ENCODE measurements around the gene KRT82. TPM values are rescaled to one million over a fixed set of nuclear protein-coding genes. Genes with fewer than 3 reads are reported as not detected.

Gene KRT82
- total and polyA plus RNA-seq, 2 of the 8 experiments (the other 6 are each of a cell fraction or from before 2014, with no cell fraction given): not detected

DNA sequence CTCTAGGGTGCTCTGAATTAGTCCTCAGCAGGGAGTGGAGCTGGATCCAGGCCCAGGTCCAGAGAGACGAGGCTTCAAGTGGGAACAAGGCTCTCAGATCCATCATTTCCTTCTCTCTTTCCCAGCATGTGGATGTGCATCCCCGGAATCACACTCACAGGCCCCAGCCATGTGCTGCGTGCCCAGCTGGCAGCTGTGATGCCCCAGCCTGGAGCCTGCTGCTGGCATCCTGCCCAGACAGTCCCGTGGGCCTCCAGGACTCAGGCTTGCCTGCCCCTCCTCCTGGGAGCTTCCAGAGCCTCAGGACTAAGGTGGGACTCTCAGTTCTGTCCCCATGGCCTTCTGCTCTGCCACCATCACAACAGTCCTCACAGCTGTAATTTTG, 14.5 kb downstream of the KRT82 start:
- Histone ChIP-seq H3K36me3 (ENCODE audit: control insufficient read depth in 2 of 4, insufficient read depth in 4 of 4, low read length in 3 of 4) (no peaks in the 10 kb centered on the region), H3K79me1 (ENCODE audit: low read depth, low read length) (no peaks in the 10 kb centered on the region; the same call in 1 of the 2 replicates), H3K23ac (ENCODE audit: insufficient read length) (no peak overlapping the region), H3K4me1 (replicated peaks in 1 of 4; ENCODE audit: control insufficient read depth in 3 of 4, insufficient read depth in 4 of 4, low read length in 3 of 4) (peaks cover 0 to 7% (median 1%) of the 10 kb centered on the region in 4 experiments; a peak in 2 of 7 replicates), H3K18ac (ENCODE audit: extremely low read depth, low read length) (no peak overlapping the region), H3K9ac (replicated peaks in 1 of 4; ENCODE audit: extremely low read depth in 1 of 4, low read depth in 3 of 4, low read length in 3 of 4) (no peak overlapping the region), H4K91ac (replicated peaks; ENCODE audit: insufficient read length, low read length) (no peak overlapping the region), H2AK5ac (ENCODE audit: low read depth, low read length) (no peak overlapping the region), H2BK120ac (replicated peaks; ENCODE audit: low read depth, low read length) (no peak overlapping the region), H2AFZ (ENCODE audit: low read length) (no peak overlapping the region), H3K4me2 (ENCODE audit: insufficient read depth in 1 of 2, low read depth in 2 of 2, low read length in 2 of 2) (no peak overlapping the region), H4K20me1 (replicated peaks in 1 of 2; ENCODE audit: control insufficient read depth in 1 of 2, insufficient read depth in 2 of 2, low read length in 2 of 2) (no peaks in the 10 kb centered on the region), H3K27me3 (replicated peaks in 1 of 4; ENCODE audit: control insufficient read depth in 3 of 4, extremely low read depth in 1 of 4, insufficient read depth in 3 of 4, low read length in 3 of 4) (peaks cover 0 to 4% (median 0%) of the 10 kb centered on the region in 4 experiments; a peak in 1 of 7 replicates), H2BK20ac (ENCODE audit: low read length) (no peak overlapping the region), H4K5ac (ENCODE audit: insufficient read length, low read depth, low read length) (no peak overlapping the region), H3K14ac (ENCODE audit: insufficient read length) (no peak overlapping the region), H3K79me2 (ENCODE audit: control insufficient read depth in 1 of 2, insufficient read depth in 2 of 2, low read length in 2 of 2) (no peaks in the 10 kb centered on the region), H3K27ac (ENCODE audit: low read depth, low read length) (no peak overlapping the region), H4K8ac (ENCODE audit: extremely low read depth, insufficient read depth, low read length) (peak overlapping the region; percentile 23; the same call in 1 of the 2 replicates), H3K4me3 (ENCODE audit: extremely low read depth in 1 of 4, insufficient read depth in 2 of 4, low read depth in 3 of 4, low read length in 4 of 4) (no peak overlapping the region), H2BK5ac (ENCODE audit: low read depth, low read length) (no peak overlapping the region), H3K4ac (replicated peaks; ENCODE audit: insufficient read length, low read depth, low read length) (no peak overlapping the region), H3K56ac (replicated peaks; ENCODE audit: insufficient read length, low read depth, low read length) (no peak overlapping the region), H2BK12ac (ENCODE audit: low read depth, low read length) (no peak overlapping the region), H3K9me3 (ENCODE audit: insufficient read depth in 2 of 2, low read depth in 1 of 2, low read length in 1 of 2) (no peaks in the 10 kb centered on the region), H3K23me2 (ENCODE audit: low read depth, low read length) (no peaks in the 10 kb centered on the region), H2BK15ac (ENCODE audit: low read length) (no peak overlapping the region)
- 75% methylated on average over 4 of the region's 4 CpGs; no CpG with 5 or more reads in 1 of the 2 experiments for WGBS, 2 experiments (ENCODE audit: extremely low coverage in 1 of 2, insufficient coverage in 1 of 2, insufficient read length in 1 of 2, insufficient replicate concordance in 2 of 2, low coverage in 1 of 2, low lambda C conversion rate in 2 of 2, missing lambda C conversion rate in 1 of 2)
- DNase-seq (ENCODE audit: low read depth in 1 of 2, low spot score in 2 of 2) (no peak), FAIRE-seq (no peak)
- ChIA-PET CTCF (ENCODE audit: partially characterized antibody) (interaction anchor here (0.6 to 11.3 kb wide), 61 partner anchors 8 to 493 kb away, joined by 3 to 112 read pairs (median 4); partner anchors contain the start of genes KRT5, KRT71 and KRT73), POLR2A (ENCODE audit: partially characterized antibody) (no interaction called here)
- TF ChIP-seq RNF2 (IDR thresholded peaks at IDR 0.05; ENCODE audit: borderline replicate concordance, low read depth, low read length, missing control alignments, poor library complexity, severe bottlenecking) (no peak), POU5F1 (IDR thresholded peaks at IDR 0.05; ENCODE audit: low read depth, low read length) (no peak), MAFK (IDR thresholded peaks at IDR 0.05; ENCODE audit: low read depth, low read length) (no peak), ZNF274 (IDR thresholded peaks at IDR 0.05; ENCODE audit: borderline replicate concordance, extremely low read depth, low read length) (no peak), FOSL1 (IDR thresholded peaks at IDR 0.05; ENCODE audit: insufficient read depth, low read depth, low read length) (no peak), CBX5 (IDR thresholded peaks at IDR 0.05; ENCODE audit: low read depth, low read length) (no peak), RFX5 (IDR thresholded peaks at IDR 0.05; ENCODE audit: borderline replicate concordance, low read depth, low read length) (no peak)
- TF ChIP-seq, protein P1, sequence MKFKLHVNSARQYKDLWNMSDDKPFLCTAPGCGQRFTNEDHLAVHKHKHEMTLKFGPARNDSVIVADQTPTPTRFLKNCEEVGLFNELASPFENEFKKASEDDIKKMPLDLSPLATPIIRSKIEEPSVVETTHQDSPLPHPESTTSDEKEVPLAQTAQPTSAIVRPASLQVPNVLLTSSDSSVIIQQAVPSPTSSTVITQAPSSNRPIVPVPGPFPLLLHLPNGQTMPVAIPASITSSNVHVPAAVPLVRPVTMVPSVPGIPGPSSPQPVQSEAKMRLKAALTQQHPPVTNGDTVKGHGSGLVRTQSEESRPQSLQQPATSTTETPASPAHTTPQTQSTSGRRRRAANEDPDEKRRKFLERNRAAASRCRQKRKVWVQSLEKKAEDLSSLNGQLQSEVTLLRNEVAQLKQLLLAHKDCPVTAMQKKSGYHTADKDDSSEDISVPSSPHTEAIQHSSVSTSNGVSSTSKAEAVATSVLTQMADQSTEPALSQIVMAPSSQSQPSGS (IDR thresholded peaks at IDR 0.05; ENCODE audit: low read length): no peak
- TF ChIP-seq, protein P2, sequence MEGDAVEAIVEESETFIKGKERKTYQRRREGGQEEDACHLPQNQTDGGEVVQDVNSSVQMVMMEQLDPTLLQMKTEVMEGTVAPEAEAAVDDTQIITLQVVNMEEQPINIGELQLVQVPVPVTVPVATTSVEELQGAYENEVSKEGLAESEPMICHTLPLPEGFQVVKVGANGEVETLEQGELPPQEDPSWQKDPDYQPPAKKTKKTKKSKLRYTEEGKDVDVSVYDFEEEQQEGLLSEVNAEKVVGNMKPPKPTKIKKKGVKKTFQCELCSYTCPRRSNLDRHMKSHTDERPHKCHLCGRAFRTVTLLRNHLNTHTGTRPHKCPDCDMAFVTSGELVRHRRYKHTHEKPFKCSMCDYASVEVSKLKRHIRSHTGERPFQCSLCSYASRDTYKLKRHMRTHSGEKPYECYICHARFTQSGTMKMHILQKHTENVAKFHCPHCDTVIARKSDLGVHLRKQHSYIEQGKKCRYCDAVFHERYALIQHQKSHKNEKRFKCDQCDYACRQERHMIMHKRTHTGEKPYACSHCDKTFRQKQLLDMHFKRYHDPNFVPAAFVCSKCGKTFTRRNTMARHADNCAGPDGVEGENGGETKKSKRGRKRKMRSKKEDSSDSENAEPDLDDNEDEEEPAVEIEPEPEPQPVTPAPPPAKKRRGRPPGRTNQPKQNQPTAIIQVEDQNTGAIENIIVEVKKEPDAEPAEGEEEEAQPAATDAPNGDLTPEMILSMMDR (IDR thresholded peaks at IDR 0.05; ENCODE audit: control extremely low read depth in 1 of 3, insufficient read depth in 1 of 3, low read depth in 1 of 3, low read length in 3 of 3): no peak
